GM12875 (cell line): ENCODE results near the gene TALDO1.

Experiments
- H3K4me3 ChIP-seq: one replicate; pipeline ENCODE4 v1.5.1; 2011; ENCODE audit warnings: low read depth, low read length, control low read depth
- TF ChIP-seq, protein P1 (sequence below): IDR thresholded peaks from 2 replicates; pipeline ENCODE4 v1.5.1; 2011; ENCODE audit warnings: low read depth, mild to moderate bottlenecking, control low read depth, inconsistent platforms, low read length, moderate library complexity, borderline replicate concordance; ENCODE audit not compliant: insufficient read depth

Gene TALDO1

DNA sequence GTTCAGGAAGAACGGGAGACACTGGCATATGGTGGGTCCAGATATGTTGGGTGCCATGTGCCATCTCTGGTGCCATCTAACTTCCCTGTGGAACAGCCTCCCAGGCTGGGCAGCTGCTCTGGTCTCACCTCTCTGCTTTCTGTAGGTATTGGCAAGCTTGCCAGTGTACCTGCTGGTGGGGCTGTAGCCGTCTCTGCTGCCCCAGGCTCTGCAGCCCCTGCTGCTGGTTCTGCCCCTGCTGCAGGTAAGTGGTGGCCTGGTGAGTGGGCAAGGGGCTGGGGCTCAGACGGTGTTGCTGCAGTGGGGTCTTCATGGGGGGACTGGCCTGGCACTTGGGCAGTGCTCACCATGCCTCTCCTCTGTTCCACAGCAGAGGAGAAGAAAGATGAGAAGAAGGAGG lies 65.1 kb downstream of the TALDO1 start:
- no peak overlapping the region for H3K4me3 ChIP-seq
- TF ChIP-seq, protein P1, sequence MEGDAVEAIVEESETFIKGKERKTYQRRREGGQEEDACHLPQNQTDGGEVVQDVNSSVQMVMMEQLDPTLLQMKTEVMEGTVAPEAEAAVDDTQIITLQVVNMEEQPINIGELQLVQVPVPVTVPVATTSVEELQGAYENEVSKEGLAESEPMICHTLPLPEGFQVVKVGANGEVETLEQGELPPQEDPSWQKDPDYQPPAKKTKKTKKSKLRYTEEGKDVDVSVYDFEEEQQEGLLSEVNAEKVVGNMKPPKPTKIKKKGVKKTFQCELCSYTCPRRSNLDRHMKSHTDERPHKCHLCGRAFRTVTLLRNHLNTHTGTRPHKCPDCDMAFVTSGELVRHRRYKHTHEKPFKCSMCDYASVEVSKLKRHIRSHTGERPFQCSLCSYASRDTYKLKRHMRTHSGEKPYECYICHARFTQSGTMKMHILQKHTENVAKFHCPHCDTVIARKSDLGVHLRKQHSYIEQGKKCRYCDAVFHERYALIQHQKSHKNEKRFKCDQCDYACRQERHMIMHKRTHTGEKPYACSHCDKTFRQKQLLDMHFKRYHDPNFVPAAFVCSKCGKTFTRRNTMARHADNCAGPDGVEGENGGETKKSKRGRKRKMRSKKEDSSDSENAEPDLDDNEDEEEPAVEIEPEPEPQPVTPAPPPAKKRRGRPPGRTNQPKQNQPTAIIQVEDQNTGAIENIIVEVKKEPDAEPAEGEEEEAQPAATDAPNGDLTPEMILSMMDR, result no peak

DNA sequence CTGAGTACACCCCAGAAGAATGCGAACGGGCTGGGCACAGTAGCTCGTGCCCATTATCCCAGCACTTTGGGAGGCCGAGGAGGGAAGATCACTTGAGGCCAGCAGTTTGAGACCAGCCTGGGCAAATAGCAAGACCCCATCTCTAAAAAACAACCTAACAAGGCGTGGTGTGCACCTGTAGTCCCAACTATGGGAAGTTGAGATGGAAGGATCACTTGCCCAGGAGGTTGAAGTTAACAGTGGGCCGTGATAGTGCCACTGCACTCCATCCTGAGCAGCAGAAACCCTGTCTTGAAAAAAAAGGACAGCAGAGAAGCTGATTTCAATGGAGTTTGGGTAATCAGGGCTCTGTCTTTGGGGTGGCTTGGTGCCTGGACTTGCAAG lies 65.8 kb downstream of the TALDO1 start:
- TF ChIP-seq, protein P1, result no peak
- H3K4me3 ChIP-seq, result no peak overlapping the region

DNA sequence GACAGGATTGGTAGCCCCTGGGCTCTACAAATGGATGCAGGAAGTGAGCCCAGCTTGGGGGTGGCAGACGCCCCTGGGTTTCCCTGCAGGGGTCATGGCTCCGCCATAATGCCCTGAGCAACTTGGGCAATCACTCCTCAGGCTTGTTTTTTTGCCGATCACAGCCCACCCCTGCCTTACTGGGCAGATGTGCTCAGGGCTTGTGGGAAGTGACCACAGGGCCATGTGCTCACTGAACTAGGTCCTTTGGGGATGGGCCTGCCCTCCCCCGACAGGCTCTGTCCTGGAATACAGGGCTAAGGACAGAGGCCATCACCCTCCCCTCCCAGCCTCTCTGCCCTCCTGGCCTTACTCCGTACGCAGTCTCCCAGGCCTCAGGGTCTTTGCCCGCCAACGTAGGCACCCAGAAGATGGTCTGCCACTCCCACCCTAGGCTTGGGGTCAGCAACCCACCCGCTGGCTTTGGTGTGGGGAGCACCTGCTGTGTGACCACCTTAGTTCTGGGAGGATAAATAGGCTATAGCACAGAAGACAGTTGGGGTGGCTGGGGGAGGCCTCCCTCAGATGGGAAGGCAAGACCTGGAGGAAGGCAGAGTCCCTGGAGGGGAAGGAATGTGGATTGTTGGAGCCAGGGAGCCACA lies 66.3 kb downstream of the TALDO1 start:
- TF ChIP-seq, protein P1, result no peak
- no peak overlapping the region for H3K4me3 ChIP-seq
